SJSA1 (cell line): Measurements from ENCODE around the gene MARK1. TPM values are rescaled to one million over a fixed set of nuclear protein-coding genes. Genes with fewer than 3 reads are reported as not detected.

Source experiments
- DNase-seq, 2 experiments: peaks; one replicate each; pipeline ENCODE4 v3.0.0-alpha.2; 2015 to 2020; ENCODE audit warnings: low spot score in 2 of 2, low read depth in 1 of 2
- H3K27ac ChIP-seq: fragments of 250-450 bp; sonication (Bioruptor Pico); 2 replicates; pipeline ENCODE4 v1.5.1; 2020; ENCODE audit warnings: mild to moderate bottlenecking, moderate library complexity
- H3K27me3 ChIP-seq: fragments of 250-450 bp; sonication (Bioruptor Pico); replicated peaks from 2 replicates; pipeline ENCODE4 v1.5.1; 2020; ENCODE audit warnings: mild to moderate bottlenecking, moderate library complexity
- H3K36me3 ChIP-seq: fragments of 250-450 bp; sonication (Bioruptor Pico); 2 replicates; pipeline ENCODE4 v1.5.1; 2020; ENCODE audit warnings: mild to moderate bottlenecking
- H3K4me1 ChIP-seq: fragments of 250-450 bp; sonication (Bioruptor Pico); replicated peaks from 2 replicates; pipeline ENCODE4 v1.6.1; 2021; ENCODE audit warnings: mild to moderate bottlenecking
- H3K4me3 ChIP-seq: fragments of 250-450 bp; sonication (Bioruptor Pico); 2 replicates; pipeline ENCODE4 v1.5.1; 2020; ENCODE audit warnings: mild to moderate bottlenecking
- H3K9me3 ChIP-seq: fragments of 250-450 bp; sonication (Bioruptor Pico); replicated peaks from 2 replicates; pipeline ENCODE4 v1.5.1; 2020; ENCODE audit warnings: mild to moderate bottlenecking
- total RNA-seq: library from RNA; depleted of rRNA; stranded (reverse); fragments of >200 nt; shearing (Covaris generic); gene quantifications from 2 replicates; pipeline ENCODE4 v1.2.3, GENCODE V29; 2014

Gene MARK1
- total RNA-seq, 1 experiment from 2014 or later, result 0.08 TPM

- no peaks in the 10 kb centered on the region for H3K36me3 ChIP-seq
- H3K4me1 ChIP-seq, result no peaks in the 10 kb centered on the region
- 0 out of 2 replicates have a peak, but pooled peaks cover 11% of the 10 kb centered on the region for H3K27me3 ChIP-seq
- no peak for DNase-seq
- no peaks in the 10 kb centered on the region for H3K9me3 ChIP-seq
- no peak overlapping the region for H3K4me3 ChIP-seq
- H3K27ac ChIP-seq, result no peak overlapping the region
Measured at GRCh38 chr1:220513834-220514233, 14.1 kb upstream of the MARK1 start.

- H3K27ac ChIP-seq, result no peak overlapping the region
- peaks cover 12% of the 10 kb centered on the region; the same call in 1 of the 2 replicates for H3K27me3 ChIP-seq
- H3K4me1 ChIP-seq, result no peaks in the 10 kb centered on the region
- H3K4me3 ChIP-seq, result no peak overlapping the region
- no peaks in the 10 kb centered on the region for H3K9me3 ChIP-seq
- no peak for DNase-seq
- no peaks in the 10 kb centered on the region for H3K36me3 ChIP-seq
Measured at GRCh38 chr1:220514256-220514655, 13.7 kb upstream of the MARK1 start.

- Histone ChIP-seq H3K4me3 (no peak overlapping the region), H3K27me3 (peaks cover 16% of the 10 kb centered on the region; the same call in 1 of the 2 replicates), H3K9me3 (no peaks in the 10 kb centered on the region), H3K36me3 (no peaks in the 10 kb centered on the region), H3K4me1 (no peaks in the 10 kb centered on the region), H3K27ac (no peak overlapping the region)
- no peak for DNase-seq
Measured at GRCh38 chr1:220516014-220516721, 11.8 kb upstream of the MARK1 start.

GRCh38 chr1:220516722-220517042 lies 11.3 kb upstream of the MARK1 start:
- no peak overlapping the region for H3K4me3 ChIP-seq
- H3K27me3 ChIP-seq, result peaks cover 18% of the 10 kb centered on the region; the same call in 1 of the 2 replicates
- no peaks in the 10 kb centered on the region for H3K4me1 ChIP-seq
- no peaks in the 10 kb centered on the region for H3K9me3 ChIP-seq
- no peak overlapping the region for H3K27ac ChIP-seq
- DNase-seq, result no peak
- no peaks in the 10 kb centered on the region for H3K36me3 ChIP-seq

- H3K27me3 ChIP-seq, result peaks cover 35% of the 10 kb centered on the region
- no peaks in the 10 kb centered on the region for H3K4me1 ChIP-seq
Measured at GRCh38 chr1:220521778-220522177, 6.2 kb upstream of the MARK1 start.

GRCh38 chr1:220526294-220526693 lies 1.6 kb upstream of the MARK1 start:
- Histone ChIP-seq H3K4me1 (peaks cover 19% of the 10 kb centered on the region), H3K27me3 (peaks cover 66% of the 10 kb centered on the region), H3K9me3 (no peaks in the 10 kb centered on the region), H3K36me3 (no peaks in the 10 kb centered on the region), H3K27ac (no peak overlapping the region), H3K4me3 (no peak overlapping the region)
- no peak for DNase-seq

More at GRCh38 chr1:220521778-220522177, 6.2 kb upstream of the MARK1 start:
- no peaks in the 10 kb centered on the region for H3K36me3 ChIP-seq
- H3K4me3 ChIP-seq, result no peak overlapping the region
- no peaks in the 10 kb centered on the region for H3K9me3 ChIP-seq
- H3K27ac ChIP-seq, result no peak overlapping the region
- no peak for DNase-seq

GRCh38 chr1:220527279-220527907 lies 543 bp upstream of the MARK1 start:
- Histone ChIP-seq H3K4me3 (peak overlapping the region; percentile 44), H3K36me3 (no peaks in the 10 kb centered on the region), H3K27me3 (peaks cover 72% of the 10 kb centered on the region), H3K27ac (no peak overlapping the region), H3K4me1 (peaks cover 19% of the 10 kb centered on the region), H3K9me3 (no peaks in the 10 kb centered on the region)
- DNase-seq, result no peak

GRCh38 chr1:220528679-220529501 lies 954 bp downstream of the MARK1 start:
- peak in 1 of 2 experiments; percentile 5 for DNase-seq
- H3K4me1 ChIP-seq, result peaks cover 19% of the 10 kb centered on the region
- peaks cover 72% of the 10 kb centered on the region for H3K27me3 ChIP-seq
- no peaks in the 10 kb centered on the region for H3K36me3 ChIP-seq
- H3K9me3 ChIP-seq, result no peaks in the 10 kb centered on the region
- H3K27ac ChIP-seq, result no peak overlapping the region
- H3K4me3 ChIP-seq, result peak overlapping the region; percentile 44

- H3K36me3 ChIP-seq, result no peaks in the 10 kb centered on the region
- no peaks in the 10 kb centered on the region for H3K9me3 ChIP-seq
- H3K27me3 ChIP-seq, result peaks cover 68% of the 10 kb centered on the region
- H3K4me1 ChIP-seq, result peaks cover 19% of the 10 kb centered on the region
- no peak for DNase-seq
- no peak overlapping the region for H3K27ac ChIP-seq
- H3K4me3 ChIP-seq, result no peak overlapping the region
Measured at GRCh38 chr1:220529521-220530020, 1.6 kb downstream of the MARK1 start.

GRCh38 chr1:220533504-220534109 lies 5.7 kb downstream of the MARK1 start:
- Histone ChIP-seq H3K4me1 (peaks cover 4% of the 10 kb centered on the region), H3K9me3 (no peaks in the 10 kb centered on the region), H3K27me3 (peaks cover 31% of the 10 kb centered on the region), H3K36me3 (no peaks in the 10 kb centered on the region), H3K27ac (no peak overlapping the region), H3K4me3 (no peak overlapping the region)
- DNase-seq, result no peak

- Histone ChIP-seq H3K27ac (no peak overlapping the region), H3K36me3 (no peaks in the 10 kb centered on the region), H3K27me3 (no peaks in the 10 kb centered on the region), H3K4me3 (no peak overlapping the region), H3K4me1 (no peaks in the 10 kb centered on the region), H3K9me3 (no peaks in the 10 kb centered on the region)
- no peak for DNase-seq
Measured at GRCh38 chr1:220544901-220545303, 17.0 kb downstream of the MARK1 start.

- Histone ChIP-seq H3K4me3 (no peak overlapping the region), H3K27ac (no peak overlapping the region), H3K4me1 (no peaks in the 10 kb centered on the region), H3K27me3 (no peaks in the 10 kb centered on the region), H3K36me3 (no peaks in the 10 kb centered on the region), H3K9me3 (no peaks in the 10 kb centered on the region)
- DNase-seq, result no peak
Measured at GRCh38 chr1:220550811-220551399, 23.0 kb downstream of the MARK1 start.

GRCh38 chr1:220551718-220552117 lies 23.8 kb downstream of the MARK1 start:
- no peak for DNase-seq
- H3K9me3 ChIP-seq, result no peaks in the 10 kb centered on the region
- H3K4me1 ChIP-seq, result no peaks in the 10 kb centered on the region
- H3K27me3 ChIP-seq, result no peaks in the 10 kb centered on the region
- no peak overlapping the region for H3K27ac ChIP-seq
- no peaks in the 10 kb centered on the region for H3K36me3 ChIP-seq
- H3K4me3 ChIP-seq, result no peak overlapping the region
